ENCODE results near the gene VPS9D1.
"Not testable (repeated sequence)": the region's sequence is repeated elsewhere in the genome, so short reads cannot be mapped to it uniquely, and the experiment has no call there.

Gene VPS9D1

GRCh38 chr16:89693931-89694783 is 26.5 kb downstream of the VPS9D1 start:
- H3K36me3 ChIP-seq (ENCODE audit: insufficient read depth, low read length) = peaks cover 2% of the 10 kb centered on the region; the same call in 1 of the 2 replicates
- no peak overlapping the region for H3K9ac ChIP-seq (ENCODE audit: insufficient read length)
- no peaks in the 10 kb centered on the region for H3K9me3 ChIP-seq (ENCODE audit: low read depth, low read length)
- no peak overlapping the region for H3K4me3 ChIP-seq
- TF ChIP-seq EZH2 (IDR thresholded peaks at IDR 0.05) (no peak), FOXP2 (optimal IDR thresholded peaks at IDR 0.05; ENCODE audit: control extremely low read depth, extremely low read length, insufficient read depth) (no peak), POLR2AphosphoS5 (IDR thresholded peaks at IDR 0.05; ENCODE audit: borderline replicate concordance, low read depth, low read length) (no peak)
- H3K27ac ChIP-seq = no peak overlapping the region
- DNase-seq (ENCODE audit: low read depth, low spot score) = no peak

- H3K27ac ChIP-seq = no peak overlapping the region
- TF ChIP-seq EZH2 (IDR thresholded peaks at IDR 0.05) (no peak), POLR2AphosphoS5 (IDR thresholded peaks at IDR 0.05; ENCODE audit: borderline replicate concordance, low read depth, low read length) (no peak), FOXP2 (optimal IDR thresholded peaks at IDR 0.05; ENCODE audit: control extremely low read depth, extremely low read length, insufficient read depth) (no peak)
- H3K9me3 ChIP-seq (ENCODE audit: low read depth, low read length) = no peaks in the 10 kb centered on the region
- no peak overlapping the region for H3K9ac ChIP-seq (ENCODE audit: insufficient read length)
- no peak for DNase-seq (ENCODE audit: low read depth, low spot score)
- peaks cover 2% of the 10 kb centered on the region; the same call in 1 of the 2 replicates for H3K36me3 ChIP-seq (ENCODE audit: insufficient read depth, low read length)
- no peak overlapping the region for H3K4me3 ChIP-seq
These were observed 27.4 kb downstream of the VPS9D1 start for GRCh38 chr16:89693289-89693731.

GRCh38 chr16:89691986-89692569 is 28.6 kb downstream of the VPS9D1 start:
- Histone ChIP-seq H3K9ac (ENCODE audit: insufficient read length) (no peak overlapping the region), H3K27ac (no peak overlapping the region), H3K4me3 (no peak overlapping the region), H3K9me3 (ENCODE audit: low read depth, low read length) (no peaks in the 10 kb centered on the region), H3K36me3 (ENCODE audit: insufficient read depth, low read length) (peaks cover 2% of the 10 kb centered on the region; the same call in 1 of the 2 replicates)
- DNase-seq (ENCODE audit: low read depth, low spot score) = no peak
- TF ChIP-seq POLR2AphosphoS5 (IDR thresholded peaks at IDR 0.05; ENCODE audit: borderline replicate concordance, low read depth, low read length) (no peak), EZH2 (IDR thresholded peaks at IDR 0.05) (no peak), FOXP2 (optimal IDR thresholded peaks at IDR 0.05; ENCODE audit: control extremely low read depth, extremely low read length, insufficient read depth) (no peak)

- Histone ChIP-seq H3K36me3 (ENCODE audit: insufficient read depth, low read length) (peaks cover 2% of the 10 kb centered on the region; the same call in 1 of the 2 replicates), H3K27ac (no peak overlapping the region), H3K9ac (ENCODE audit: insufficient read length) (no peak overlapping the region), H3K9me3 (ENCODE audit: low read depth, low read length) (no peaks in the 10 kb centered on the region), H3K4me3 (no peak overlapping the region)
- no peak for TF ChIP-seq EZH2 (IDR thresholded peaks at IDR 0.05)
- no peak for TF ChIP-seq FOXP2 (optimal IDR thresholded peaks at IDR 0.05; ENCODE audit: control extremely low read depth, extremely low read length, insufficient read depth)
- no peak for TF ChIP-seq POLR2AphosphoS5 (IDR thresholded peaks at IDR 0.05; ENCODE audit: borderline replicate concordance, low read depth, low read length)
- DNase-seq (ENCODE audit: low read depth, low spot score) = no peak
These were observed 29.3 kb downstream of the VPS9D1 start for GRCh38 chr16:89691231-89691985.

GRCh38 chr16:89690392-89690901 is 30.3 kb downstream of the VPS9D1 start:
- TF ChIP-seq POLR2AphosphoS5 (IDR thresholded peaks at IDR 0.05; ENCODE audit: borderline replicate concordance, low read depth, low read length) = no peak
- no peak for TF ChIP-seq EZH2 (IDR thresholded peaks at IDR 0.05)
- TF ChIP-seq FOXP2 (optimal IDR thresholded peaks at IDR 0.05; ENCODE audit: control extremely low read depth, extremely low read length, insufficient read depth) = no peak
- H3K9me3 ChIP-seq (ENCODE audit: low read depth, low read length) = no peaks in the 10 kb centered on the region
- no peak overlapping the region for H3K9ac ChIP-seq (ENCODE audit: insufficient read length)
- no peak overlapping the region for H3K27ac ChIP-seq
- no peak overlapping the region for H3K4me3 ChIP-seq
- H3K36me3 ChIP-seq (ENCODE audit: insufficient read depth, low read length) = peaks cover 2% of the 10 kb centered on the region; the same call in 1 of the 2 replicates
- no peak for DNase-seq (ENCODE audit: low read depth, low spot score)

- H3K27ac ChIP-seq; DNase-seq (ENCODE audit: low read depth, low spot score): not testable (repeated sequence)
These were observed 31.1 kb downstream of the VPS9D1 start for GRCh38 chr16:89689621-89690020.

GRCh38 chr16:89689142-89689541 is 31.6 kb downstream of the VPS9D1 start:
- Histone ChIP-seq H3K36me3 (ENCODE audit: insufficient read depth, low read length) (peaks cover 2% of the 10 kb centered on the region; the same call in 1 of the 2 replicates), H3K27ac (no peak overlapping the region), H3K9me3 (ENCODE audit: low read depth, low read length) (no peaks in the 10 kb centered on the region), H3K9ac (ENCODE audit: insufficient read length) (no peak overlapping the region), H3K4me3 (no peak overlapping the region)
- DNase-seq (ENCODE audit: low read depth, low spot score) = no peak
- no peak for TF ChIP-seq EZH2 (IDR thresholded peaks at IDR 0.05)
- TF ChIP-seq POLR2AphosphoS5 (IDR thresholded peaks at IDR 0.05; ENCODE audit: borderline replicate concordance, low read depth, low read length) = no peak
- no peak for TF ChIP-seq FOXP2 (optimal IDR thresholded peaks at IDR 0.05; ENCODE audit: control extremely low read depth, extremely low read length, insufficient read depth)

More at GRCh38 chr16:89689621-89690020, 31.1 kb downstream of the VPS9D1 start:
- H3K36me3 ChIP-seq (ENCODE audit: insufficient read depth, low read length); H3K9ac ChIP-seq (ENCODE audit: insufficient read length); H3K4me3 ChIP-seq; H3K9me3 ChIP-seq (ENCODE audit: low read depth, low read length): not testable (repeated sequence)

GRCh38 chr16:89688395-89688794 is 32.3 kb downstream of the VPS9D1 start:
- Histone ChIP-seq H3K36me3 (ENCODE audit: insufficient read depth, low read length) (peaks cover 2% of the 10 kb centered on the region; the same call in 1 of the 2 replicates), H3K9me3 (ENCODE audit: low read depth, low read length) (no peaks in the 10 kb centered on the region), H3K4me3 (no peak overlapping the region), H3K27ac (no peak overlapping the region), H3K9ac (ENCODE audit: insufficient read length) (no peak overlapping the region)
- DNase-seq (ENCODE audit: low read depth, low spot score) = no peak
- TF ChIP-seq EZH2 (IDR thresholded peaks at IDR 0.05) (no peak), FOXP2 (optimal IDR thresholded peaks at IDR 0.05; ENCODE audit: control extremely low read depth, extremely low read length, insufficient read depth) (no peak), POLR2AphosphoS5 (IDR thresholded peaks at IDR 0.05; ENCODE audit: borderline replicate concordance, low read depth, low read length) (no peak)

Measured in SK-N-MC (cell line).